K562 (cell line): Measurements from ENCODE around the gene ATP5F1C. TPM values are rescaled to one million over a fixed set of nuclear protein-coding genes. Genes with fewer than 3 reads are reported as not detected.

Experiments used
- ATAC-seq: fragments of 200-7000 bp; cut with Tn5 transposase; 3 replicates; pipeline ENCODE4 v1.9.1; 2020; ENCODE audit warnings: moderate library complexity
- BruUV-seq: library from RNA; stranded (reverse); fragments of 400-500 nt; replicated peaks from 2 replicates; lab custom pipeline; 2021; lab: Mats Ljungman, UMichigan
- CTCF ChIA-PET: fragments of 300-600 bp; formaldehyde crosslinking; extraction: SDS; loops from one replicate; lab custom pipeline; 2021; ENCODE audit warnings: low intra/inter-chr PET ratio; lab: Yijun Ruan, JAX
- POLR2A ChIA-PET: fragments of 300-600, 350-650 bp; sonication (Branson Sonifier 250); formaldehyde crosslinking; extraction: SDS; loops from one replicate; lab custom pipeline; 2021; ENCODE audit warnings: antibody characterized with exemption, inconsistent platforms; lab: Yijun Ruan, JAX
- DNase-seq, 4 experiments: peaks; one replicate each; pipeline versions ENCODE4 v3.0.0 to v3.0.0-alpha.2; 2011 to 2018; ENCODE audit warnings: low spot score in 3 of 4, mixed read lengths in 3 of 4; ENCODE audit errors: extremely low read depth in 1 of 4
- FAIRE-seq: peaks from 2 replicates; lab custom pipeline; 2011; peaks lifted over from hg19 to GRCh38; lab: Jason Lieb, UNC
- H2AFZ ChIP-seq: 2 replicates; pipeline ENCODE4 v1.6.0; 2011; ENCODE audit warnings: low read depth, low read length, control low read depth, inconsistent platforms
- H3K27ac ChIP-seq: fragments of 200-600 bp; 3 replicates; pipeline ENCODE4 v1.8.0; 2011; ENCODE audit warnings: low read depth, mild to moderate bottlenecking, control low read depth, inconsistent platforms, low read length, moderate library complexity, mixed read lengths; ENCODE audit errors: extremely low read depth
- H3K27me3 ChIP-seq, 2 experiments: fragments of 300-600 bp in 1 of 2; 2 replicates in 1 of 2; 3 replicates in 1 of 2; pipeline versions ENCODE4 v1.6.0 to v1.8.0; 2011; ENCODE audit warnings: inconsistent platforms in 2 of 2, low read length in 2 of 2, mild to moderate bottlenecking in 1 of 2, mixed read lengths in 1 of 2, moderate library complexity in 1 of 2; ENCODE audit not compliant: control insufficient read depth in 2 of 2, insufficient read depth in 2 of 2
- H3K36me3 ChIP-seq: fragments of 300-600 bp; 3 replicates; pipeline ENCODE4 v1.8.0; 2011; ENCODE audit warnings: mild to moderate bottlenecking, low read length, inconsistent platforms; ENCODE audit not compliant: control insufficient read depth, insufficient read depth
- H3K4me1 ChIP-seq, 2 experiments: fragments of 200-600 bp in 1 of 2; replicated peaks in 1 of 2; 2 replicates in 1 of 2; 3 replicates in 1 of 2; pipeline versions ENCODE4 v1.5.1 to v1.8.0; 2011; ENCODE audit warnings: inconsistent platforms in 2 of 2, low read length in 2 of 2, mild to moderate bottlenecking in 1 of 2, mixed read lengths in 1 of 2, moderate library complexity in 1 of 2; ENCODE audit not compliant: control insufficient read depth in 2 of 2, insufficient read depth in 2 of 2
- H3K4me2 ChIP-seq: 2 replicates; pipeline ENCODE4 v1.6.1; 2011; ENCODE audit warnings: low read length, control low read depth, inconsistent platforms, mixed read lengths; ENCODE audit not compliant: insufficient read depth
- H3K4me3 ChIP-seq: fragments of 200-600 bp; sonication (generic), shearing (Covaris generic); 2 replicates; pipeline ENCODE4 v1.5.1; 2016; ENCODE audit warnings: control low read depth, inconsistent platforms
- H3K79me2 ChIP-seq: fragments of 200-600 bp; 3 replicates; pipeline ENCODE4 v1.8.0; 2011; ENCODE audit warnings: low read length, inconsistent platforms; ENCODE audit not compliant: control insufficient read depth, insufficient read depth
- H3K9ac ChIP-seq, 2 experiments: 2 replicates each; pipeline versions ENCODE4 v1.6.0 to v1.6.1; 2011; ENCODE audit warnings: low read depth in 2 of 2, low read length in 2 of 2, control low read depth in 1 of 2, inconsistent platforms in 1 of 2, mild to moderate bottlenecking in 1 of 2, mixed read lengths in 1 of 2; ENCODE audit not compliant: insufficient read depth in 1 of 2
- H3K9me1 ChIP-seq: one replicate; pipeline ENCODE4 v1.6.0; 2011; ENCODE audit warnings: inconsistent platforms, mild to moderate bottlenecking, low read length, moderate library complexity; ENCODE audit not compliant: control insufficient read depth, insufficient read depth
- H3K9me3 ChIP-seq: replicated peaks from 2 replicates; pipeline ENCODE4 v1.5.1; 2011; ENCODE audit warnings: low read depth, low read length, inconsistent platforms; ENCODE audit not compliant: control insufficient read depth, insufficient read depth
- H4K20me1 ChIP-seq: replicated peaks from 2 replicates; pipeline ENCODE4 v1.6.1; 2011; ENCODE audit warnings: low read length, inconsistent platforms, mixed read lengths; ENCODE audit not compliant: control insufficient read depth, insufficient read depth
- CSDE1 ChIP-seq, 2 experiments: fragments of 450-650 bp; IDR thresholded peaks; 2 replicates each; pipeline ENCODE4 v1.6.1; 2016; ENCODE audit warnings: mild to moderate bottlenecking in 1 of 2
- EGR1 ChIP-seq: fragments of 450-650 bp; conservative IDR thresholded peaks from 2 replicates; pipeline ENCODE4 v1.6.1; 2017; ENCODE audit warnings: mild to moderate bottlenecking
- GABPB1 ChIP-seq: sonication (generic); formaldehyde crosslinking; IDR thresholded peaks from 2 replicates; pipeline ENCODE4 v1.8.0; 2022; ENCODE audit warnings: mild to moderate bottlenecking, missing genetic modification reagents
- HSF4 ChIP-seq: fragments of 250-450 bp; sonication (Bioruptor Pico); IDR thresholded peaks from 2 replicates; pipeline ENCODE4 v2.1.2; 2022; ENCODE audit warnings: mild to moderate bottlenecking, moderate library complexity, borderline replicate concordance
- IFI16 ChIP-seq: fragments of 250-450 bp; sonication (Bioruptor Pico); IDR thresholded peaks from 2 replicates; pipeline ENCODE4 v2.1.2; 2022; ENCODE audit warnings: mild to moderate bottlenecking, inconsistent platforms
- MTA2 ChIP-seq: fragments of 450-650 bp; IDR thresholded peaks from 2 replicates; pipeline ENCODE4 v1.6.1; 2016; ENCODE audit warnings: low read depth
- MXD1 ChIP-seq: fragments of 250-450 bp; sonication (Bioruptor Pico); IDR thresholded peaks from 2 replicates; pipeline ENCODE4 v1.8.0; 2021; ENCODE audit warnings: borderline replicate concordance, mild to moderate bottlenecking, moderate library complexity; ENCODE audit not compliant: poor library complexity, severe bottlenecking
- PPARD ChIP-seq: fragments of 250-450 bp; sonication (Bioruptor Pico); IDR thresholded peaks from 2 replicates; pipeline ENCODE4 v1.8.0; 2022; ENCODE audit warnings: inconsistent platforms, mild to moderate bottlenecking, moderate library complexity
- PRDM10 ChIP-seq: fragments of 450-650 bp; IDR thresholded peaks from 2 replicates; pipeline ENCODE4 v1.6.1; 2018; ENCODE audit not compliant: partially characterized antibody
- SREBF1 ChIP-seq: fragments of 150-350 bp; IDR thresholded peaks from 2 replicates; pipeline ENCODE4 v1.6.1; 2014; ENCODE audit warnings: antibody characterized with exemption, low read depth, low read length, borderline replicate concordance
- ZNF277 ChIP-seq: fragments of 250-450 bp; sonication (Bioruptor Pico); IDR thresholded peaks from 2 replicates; pipeline ENCODE4 v1.8.0; 2022; ENCODE audit warnings: inconsistent platforms, mild to moderate bottlenecking, moderate library complexity, borderline replicate concordance
- ZNF584 ChIP-seq: fragments of 200-800 bp; sonication (Bioruptor generic); IDR thresholded peaks from 2 replicates; pipeline ENCODE4 v1.6.1; 2016; ENCODE audit warnings: low read depth, mild to moderate bottlenecking, missing genetic modification characterization, missing compliant biosample characterization
- ZNF77 ChIP-seq: fragments of 250-450 bp; sonication (Bioruptor Pico); IDR thresholded peaks from 2 replicates; pipeline ENCODE4 v1.5.0; 2020
- WGBS: fragments of 100-300 bp; shearing (Covaris generic); methylation state at CpG from one replicate; pipeline ENCODE4 v1.1.6; 2016; ENCODE audit warnings: low coverage, mixed read lengths; ENCODE audit not compliant: insufficient coverage; ENCODE audit errors: missing lambda C conversion rate; 5-methylcytosine and 5-hydroxymethylcytosine counted together
- in situ Hi-C: fragments of 300-500 bp; cut with MboI; formaldehyde crosslinking; loops from 4 replicates; pipeline ENCODE4 v1.15.0; 2018; ENCODE audit warnings: inconsistent platforms, mixed read lengths
- intact Hi-C: fragments of 100-400 bp; cut with micrococcal nuclease; formaldehyde crosslinking; loops from 2 replicates; pipeline ENCODE4 v1.14.2; 2022
- polyA plus RNA-seq, 8 experiments: library from polyadenylated mRNA; depleted of rRNA in 4 of 8; stranded (reverse) in 5 of 8; unstranded in 3 of 8; fragments of >200 nt; fragmentation: Nextera tagmentation in 2 of 8; fragmentation: Illumina TruSeq in 1 of 8; extraction: Ambion mirVana in 2 of 8; extraction: Trizol in 1 of 8; gene quantifications; 2 replicates each; pipeline versions ENCODE4 v1.2.1 to v1.2.3, GENCODE V29; 2011 to 2014; ENCODE audit warnings: inconsistent platforms in 1 of 8, missing spikeins in 1 of 8
- total RNA-seq, 7 experiments: library from RNA; depleted of rRNA in 6 of 7; stranded (reverse); fragments of >200 nt in 6 of 7; fragmentation: Illumina TruSeq in 2 of 7; extraction: Trizol in 2 of 7; gene quantifications; 2 replicates each; pipeline versions ENCODE4 v1.2.1 to v1.2.3, GENCODE V29; 2011 to 2021; ENCODE audit warnings: low replicate concordance in 1 of 7

The ATP5F1C gene
- total and polyA plus RNA-seq, 9 of the 15 experiments (the other 6 are each of a cell fraction or from before 2014, with no cell fraction given): 389 to 1,475 (median 559) TPM

GRCh38 chr10:7853890-7854289 is 65.9 kb downstream of the ATP5F1C start:
- Histone ChIP-seq H3K79me2 (peaks cover 12% of the 10 kb centered on the region; the same call in 2 of the 3 replicates), H3K4me3 (no peak overlapping the region), H3K36me3 (no peaks in the 10 kb centered on the region; the same call in 2 of the 3 replicates), H4K20me1 (no peaks in the 10 kb centered on the region), H3K27me3 (no peaks in the 10 kb centered on the region), H3K9me3 (no peaks in the 10 kb centered on the region), H3K9me1 (no peaks in the 10 kb centered on the region), H2AFZ (no peak overlapping the region), H3K27ac (no peak overlapping the region), H3K9ac (no peak overlapping the region), H3K4me2 (no peak overlapping the region), H3K4me1 (peaks cover 0 to 2% of the 10 kb centered on the region in 2 experiments; a peak in 2 of 5 replicates)
- TF ChIP-seq ZNF277 (CRISPR knock-in tag) (no peak), ZNF77 (CRISPR knock-in tag) (no peak), HSF4 (CRISPR knock-in tag) (no peak), MTA2 (no peak), IFI16 (CRISPR knock-in tag) (no peak), SREBF1 (no peak), PRDM10 (no peak), ZNF584 (CRISPR knock-in tag) (no peak), EGR1 (no peak), MXD1 (CRISPR knock-in tag) (no peak), CSDE1 (IDR thresholded peaks at IDR 0.05) (no peak), GABPB1 (CRISPR knock-in tag) (no peak), PPARD (CRISPR knock-in tag) (no peak)
- in situ Hi-C loops: loop anchor here (25.0 kb wide), 1 partner anchor 1058 kb away; no protein-coding TSS in a partner anchor
- FAIRE-seq (no peak), ATAC-seq (no peak), DNase-seq (no peak)
- ChIA-PET CTCF (no interaction called here), POLR2A (no interaction called here)
- 90% methylated on average over 3 of the region's 3 CpGs for WGBS
- intact Hi-C loops: no loop called here
- BruUV-seq: no TSS peak
